Smooth muscle cell (in vitro differentiated cells): Measurements from ENCODE around the gene MBNL2. TPM values are rescaled to one million over a fixed set of nuclear protein-coding genes. Genes with fewer than 3 reads are reported as not detected.

Experiments used
- DNase-seq: peaks from one replicate; lab custom pipeline; 2025; ENCODE audit not compliant: unreplicated experiment; lab: John Stamatoyannopoulos, UW
- H2AFZ ChIP-seq: fragments of 200-600 bp; sonication (generic); 2 replicates; pipeline ENCODE4 v1.6.0; 2016; ENCODE audit warnings: antibody characterized with exemption, low read depth, mild to moderate bottlenecking
- H3F3A ChIP-seq: fragments of 200-600 bp; sonication (generic); 2 replicates; pipeline ENCODE4 v1.6.0; 2017; ENCODE audit warnings: antibody characterized with exemption, low read depth
- H3K27ac ChIP-seq: fragments of 200-600 bp; sonication (generic); 2 replicates; pipeline ENCODE4 v1.5.1; 2016; ENCODE audit warnings: low read depth, mild to moderate bottlenecking
- H3K27me3 ChIP-seq: fragments of 200-600 bp; sonication (generic); 2 replicates; pipeline ENCODE4 v1.6.1; 2016; ENCODE audit warnings: low read depth, mild to moderate bottlenecking
- H3K36me3 ChIP-seq: fragments of 200-600 bp; sonication (generic); 2 replicates; pipeline ENCODE4 v1.5.1; 2016; ENCODE audit warnings: low read depth
- H3K4me1 ChIP-seq: fragments of 200-600 bp; sonication (generic); 2 replicates; pipeline ENCODE4 v1.5.1; 2016; ENCODE audit warnings: low read depth
- H3K4me2 ChIP-seq: fragments of 200-600 bp; sonication (generic); 2 replicates; pipeline ENCODE4 v1.6.0; 2016; ENCODE audit warnings: mild to moderate bottlenecking
- H3K4me3 ChIP-seq: fragments of 200-600 bp; sonication (generic); 2 replicates; pipeline ENCODE4 v1.5.1; 2016; ENCODE audit warnings: mild to moderate bottlenecking
- H3K79me2 ChIP-seq: fragments of 200-600 bp; sonication (generic); 2 replicates; pipeline ENCODE4 v1.6.0; 2016; ENCODE audit warnings: low read depth, mild to moderate bottlenecking
- H3K9ac ChIP-seq: fragments of 200-600 bp; sonication (generic); 2 replicates; pipeline ENCODE4 v1.6.0; 2016; ENCODE audit warnings: low read depth
- H3K9me3 ChIP-seq: fragments of 200-600 bp; sonication (generic); replicated peaks from 2 replicates; pipeline ENCODE4 v1.5.1; 2016; ENCODE audit warnings: low read depth
- H4K20me1 ChIP-seq: fragments of 200-600 bp; sonication (generic); 2 replicates; pipeline ENCODE4 v1.6.0; 2016; ENCODE audit warnings: low read depth
- CTCF ChIP-seq: fragments of 200-600 bp; sonication (generic); IDR thresholded peaks from 2 replicates; pipeline ENCODE4 v1.5.1; 2017; ENCODE audit warnings: borderline replicate concordance, mild to moderate bottlenecking, antibody characterized with exemption; ENCODE audit not compliant: insufficient read depth, poor library complexity, severe bottlenecking
- WGBS: methylation state at CpG from one replicate; pipeline ENCODE4 v1.1.7; 2016; ENCODE audit warnings: low lambda C conversion rate; 5-methylcytosine and 5-hydroxymethylcytosine counted together
- polyA plus RNA-seq: library from polyadenylated mRNA; unstranded; fragments of >200 nt; fragmentation: Nextera tagmentation; extraction: Ambion mirVana; gene quantifications from 2 replicates; pipeline ENCODE4 v1.2.1, GENCODE V29; 2016
- total RNA-seq: library from RNA; depleted of rRNA; stranded (reverse); fragments of >200 nt; gene quantifications from 2 replicates; pipeline ENCODE4 v1.2.3, GENCODE V29; 2014

MBNL2 gene
- total and polyA plus RNA-seq, 2 experiments from 2014 or later, result 33.7 to 120 TPM

- WGBS, result 75% methylated on average over 6 of the region's 6 CpGs
- Histone ChIP-seq H3K4me3 (no peak overlapping the region), H3F3A (no peaks in the 10 kb centered on the region), H3K9ac (no peak overlapping the region), H4K20me1 (no peaks in the 10 kb centered on the region), H3K4me1 (no peaks in the 10 kb centered on the region), H2AFZ (no peak overlapping the region), H3K27me3 (no peaks in the 10 kb centered on the region), H3K36me3 (no peaks in the 10 kb centered on the region), H3K4me2 (no peak overlapping the region), H3K79me2 (no peaks in the 10 kb centered on the region), H3K9me3 (no peaks in the 10 kb centered on the region), H3K27ac (no peak overlapping the region)
- no peak for DNase-seq
- TF ChIP-seq CTCF, result no peak
Measured at GRCh38 chr13:97182111-97182890, 39.8 kb upstream of the MBNL2 start.

- Histone ChIP-seq H3K27me3 (no peaks in the 10 kb centered on the region), H3K4me2 (no peak overlapping the region), H3K79me2 (no peaks in the 10 kb centered on the region), H3K4me3 (no peak overlapping the region), H4K20me1 (no peaks in the 10 kb centered on the region), H3K36me3 (no peaks in the 10 kb centered on the region), H3K9me3 (no peaks in the 10 kb centered on the region), H3F3A (no peaks in the 10 kb centered on the region), H3K4me1 (no peaks in the 10 kb centered on the region), H2AFZ (no peak overlapping the region), H3K27ac (no peak overlapping the region), H3K9ac (no peak overlapping the region)
- DNase-seq, result no peak
- WGBS, result 80% methylated on average over 3 of the region's 3 CpGs
- no peak for TF ChIP-seq CTCF
Measured at GRCh38 chr13:97185291-97185690, 36.8 kb upstream of the MBNL2 start.

- TF ChIP-seq CTCF, result no peak
- Histone ChIP-seq H3K4me2 (no peak overlapping the region), H3K9ac (no peak overlapping the region), H3K27me3 (no peaks in the 10 kb centered on the region), H3F3A (no peaks in the 10 kb centered on the region), H3K79me2 (no peaks in the 10 kb centered on the region), H3K27ac (no peak overlapping the region), H3K9me3 (no peaks in the 10 kb centered on the region), H4K20me1 (no peaks in the 10 kb centered on the region), H3K36me3 (no peaks in the 10 kb centered on the region), H3K4me3 (no peak overlapping the region), H3K4me1 (no peaks in the 10 kb centered on the region), H2AFZ (no peak overlapping the region)
- WGBS, result 83% methylated on average over 3 of the region's 3 CpGs
- DNase-seq, result no peak
Measured at GRCh38 chr13:97185751-97186150, 36.4 kb upstream of the MBNL2 start.

- WGBS, result 94% methylated on average over 8 of the region's 8 CpGs
- Histone ChIP-seq H3K9ac (no peak overlapping the region), H3K4me1 (no peaks in the 10 kb centered on the region), H3K36me3 (no peaks in the 10 kb centered on the region), H4K20me1 (no peaks in the 10 kb centered on the region), H3K79me2 (no peaks in the 10 kb centered on the region), H3F3A (no peaks in the 10 kb centered on the region), H3K27ac (no peak overlapping the region), H2AFZ (no peak overlapping the region), H3K9me3 (no peaks in the 10 kb centered on the region), H3K4me2 (no peak overlapping the region), H3K4me3 (no peak overlapping the region), H3K27me3 (no peaks in the 10 kb centered on the region)
- no peak for TF ChIP-seq CTCF
- DNase-seq, result no peak
Measured at GRCh38 chr13:97188207-97188606, 33.9 kb upstream of the MBNL2 start.
